Activated naive CD4-positive, alpha-beta T cell treated with anti-CD3 and anti-CD28 coated beads, Interleukin-2, amount 10 ng/mL, durations not matched to agents 7 days and 5 days (primary cell): ENCODE results near the gene HMGB4.

Source experiments
- CTCF ChIA-PET: fragments of 350-600 bp; sonication (Branson Sonifier 250); formaldehyde crosslinking; loops from one replicate; lab custom pipeline; 2021; ENCODE audit warnings: antibody characterized with exemption; lab: Charles Lee
- DNase-seq: peaks from one replicate; pipeline ENCODE4 v3.0.0-alpha.2; 2020
- H3K27ac Mint-ChIP-seq: one replicate; pipeline ENCODE4 v1.8.0; 2021; ENCODE audit warnings: mild to moderate bottlenecking, moderate library complexity, mixed read lengths
- H3K27me3 Mint-ChIP-seq: one replicate; pipeline ENCODE4 v1.8.0; 2021; ENCODE audit warnings: mild to moderate bottlenecking, mixed read lengths
- H3K36me3 Mint-ChIP-seq: one replicate; pipeline ENCODE4 v1.8.0; 2021; ENCODE audit warnings: mixed read lengths
- H3K4me1 Mint-ChIP-seq: one replicate; pipeline ENCODE4 v1.8.0; 2021; ENCODE audit warnings: mixed read lengths
- H3K4me3 Mint-ChIP-seq: one replicate; pipeline ENCODE4 v1.8.0; 2021; ENCODE audit warnings: mild to moderate bottlenecking, moderate library complexity, mixed read lengths
- H3K9me3 Mint-ChIP-seq: one replicate; pipeline ENCODE4 v1.8.0; 2021; ENCODE audit warnings: mixed read lengths

Gene HMGB4

GRCh38 chr1:33895976-33896375, 32.1 kb downstream of the HMGB4 start:
- H3K4me1 Mint-ChIP-seq = no peaks in the 10 kb centered on the region
- H3K4me3 Mint-ChIP-seq = no peak overlapping the region
- H3K27ac Mint-ChIP-seq = no peak overlapping the region
- H3K27me3 Mint-ChIP-seq = peaks cover 3% of the 10 kb centered on the region
- no peaks in the 10 kb centered on the region for H3K9me3 Mint-ChIP-seq
- no peak for DNase-seq
- no peaks in the 10 kb centered on the region for H3K36me3 Mint-ChIP-seq
- CTCF ChIA-PET = no interaction called here

GRCh38 chr1:33897092-33897725, 33.3 kb downstream of the HMGB4 start:
- DNase-seq = no peak
- H3K4me3 Mint-ChIP-seq = no peak overlapping the region
- H3K4me1 Mint-ChIP-seq = no peaks in the 10 kb centered on the region
- H3K27me3 Mint-ChIP-seq = peaks cover 4% of the 10 kb centered on the region
- H3K36me3 Mint-ChIP-seq = no peaks in the 10 kb centered on the region
- CTCF ChIA-PET = no interaction called here
- no peaks in the 10 kb centered on the region for H3K9me3 Mint-ChIP-seq
- H3K27ac Mint-ChIP-seq = no peak overlapping the region

GRCh38 chr1:33898406-33898805, 34.5 kb downstream of the HMGB4 start:
- no peaks in the 10 kb centered on the region for H3K4me1 Mint-ChIP-seq
- no peaks in the 10 kb centered on the region for H3K36me3 Mint-ChIP-seq
- no peak for DNase-seq
- H3K9me3 Mint-ChIP-seq = no peaks in the 10 kb centered on the region
- no peak overlapping the region for H3K27ac Mint-ChIP-seq
- CTCF ChIA-PET = no interaction called here
- H3K4me3 Mint-ChIP-seq = no peak overlapping the region
- peaks cover 11% of the 10 kb centered on the region for H3K27me3 Mint-ChIP-seq

- no peaks in the 10 kb centered on the region for H3K36me3 Mint-ChIP-seq
- CTCF ChIA-PET = no interaction called here
- H3K9me3 Mint-ChIP-seq = no peaks in the 10 kb centered on the region
- H3K4me3 Mint-ChIP-seq = no peak overlapping the region
- H3K4me1 Mint-ChIP-seq = no peaks in the 10 kb centered on the region
- H3K27me3 Mint-ChIP-seq = peaks cover 11% of the 10 kb centered on the region
- no peak overlapping the region for H3K27ac Mint-ChIP-seq
- no peak for DNase-seq
Measured at GRCh38 chr1:33898881-33899280, 35.0 kb downstream of the HMGB4 start.

DNA sequence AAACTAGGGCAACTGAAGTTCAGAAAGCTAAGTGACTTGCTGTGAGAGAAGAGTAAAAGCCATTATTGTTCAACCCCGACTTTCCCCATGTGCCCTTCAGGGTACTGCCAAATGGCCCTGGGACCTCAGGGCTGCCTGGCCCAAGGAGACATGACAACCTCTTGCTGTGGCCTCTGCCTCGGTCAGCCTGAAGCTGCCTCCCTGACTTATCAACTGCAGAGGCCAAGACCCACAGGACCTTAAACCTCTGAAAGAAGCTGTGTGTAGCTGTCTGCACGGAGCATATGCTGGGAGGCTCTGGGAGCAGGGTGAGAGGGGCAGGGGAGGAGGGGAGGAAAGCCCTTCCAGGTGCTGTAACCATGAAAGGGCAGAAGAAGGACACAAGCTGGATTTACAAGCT, 35.9 kb downstream of the HMGB4 start:
- no peak overlapping the region for H3K4me3 Mint-ChIP-seq
- H3K27me3 Mint-ChIP-seq = peaks cover 11% of the 10 kb centered on the region
- DNase-seq = no peak
- no peaks in the 10 kb centered on the region for H3K36me3 Mint-ChIP-seq
- H3K9me3 Mint-ChIP-seq = no peaks in the 10 kb centered on the region
- CTCF ChIA-PET = no interaction called here
- no peaks in the 10 kb centered on the region for H3K4me1 Mint-ChIP-seq
- no peak overlapping the region for H3K27ac Mint-ChIP-seq

DNA sequence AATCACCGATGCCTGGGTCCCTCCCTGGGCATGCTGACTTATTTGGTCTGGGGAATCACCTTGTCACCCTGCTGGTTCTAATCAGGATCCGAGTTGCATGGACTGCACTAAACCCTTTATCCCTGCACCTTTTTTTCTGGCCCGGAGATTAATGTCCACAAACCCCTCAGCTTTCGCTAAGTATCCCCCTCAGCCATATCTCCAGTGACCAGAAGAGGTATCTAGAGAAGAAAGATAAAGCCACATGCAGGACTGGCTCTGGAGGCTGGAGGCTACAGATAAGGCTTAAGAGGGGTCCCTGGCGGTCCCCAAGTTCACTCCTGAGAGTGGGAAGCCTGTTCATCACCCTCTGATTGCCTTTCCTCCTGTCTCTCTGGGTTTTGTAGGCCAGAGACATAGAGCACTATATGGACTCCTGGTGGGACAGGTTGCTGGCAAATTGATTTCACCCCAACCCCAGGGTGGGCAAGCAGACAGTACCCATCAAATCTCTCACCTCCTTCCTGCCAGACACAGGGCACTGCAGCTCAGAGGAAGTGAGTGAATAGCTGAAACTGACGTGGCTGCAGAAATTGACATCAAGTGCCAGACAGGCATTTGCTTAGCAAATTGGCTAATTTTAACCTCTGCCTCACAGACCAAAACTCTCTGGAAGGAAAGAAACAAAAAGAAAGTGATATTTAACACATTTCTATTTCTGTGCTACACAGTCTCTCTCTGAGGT, 38.8 kb downstream of the HMGB4 start:
- Mint-ChIP-seq H3K9me3 (no peaks in the 10 kb centered on the region), H3K4me1 (no peaks in the 10 kb centered on the region), H3K27me3 (peaks cover 11% of the 10 kb centered on the region), H3K4me3 (no peak overlapping the region), H3K27ac (no peak overlapping the region), H3K36me3 (no peaks in the 10 kb centered on the region)
- CTCF ChIA-PET = no interaction called here
- DNase-seq = no peak

DNA sequence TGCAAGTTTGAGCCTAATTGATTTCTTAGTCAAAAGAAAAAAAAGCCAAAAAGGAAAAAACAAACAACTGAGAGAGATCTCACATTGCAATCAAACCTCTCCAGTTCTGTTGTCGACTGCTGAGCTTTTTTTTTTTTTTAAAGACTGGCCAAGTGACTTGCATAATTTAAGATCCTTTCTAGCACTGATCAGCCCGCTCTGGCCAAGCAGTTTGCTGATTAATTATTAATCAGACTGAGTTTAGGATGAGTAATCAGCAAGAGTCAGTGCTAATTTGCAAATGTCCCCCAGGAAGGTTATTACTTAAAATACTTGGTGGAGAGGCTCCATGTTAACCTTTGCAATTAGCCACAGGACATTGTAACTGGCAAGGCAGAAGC, 39.3 kb downstream of the HMGB4 start:
- H3K27me3 Mint-ChIP-seq = peaks cover 11% of the 10 kb centered on the region
- H3K27ac Mint-ChIP-seq = no peak overlapping the region
- H3K4me3 Mint-ChIP-seq = no peak overlapping the region
- H3K4me1 Mint-ChIP-seq = no peaks in the 10 kb centered on the region
- CTCF ChIA-PET = no interaction called here
- H3K9me3 Mint-ChIP-seq = no peaks in the 10 kb centered on the region
- H3K36me3 Mint-ChIP-seq = no peaks in the 10 kb centered on the region
- no peak for DNase-seq

GRCh38 chr1:33905241-33905640, 41.4 kb downstream of the HMGB4 start:
- H3K27me3 Mint-ChIP-seq = peaks cover 12% of the 10 kb centered on the region
- CTCF ChIA-PET = no interaction called here
- no peak overlapping the region for H3K27ac Mint-ChIP-seq
- H3K4me3 Mint-ChIP-seq = no peak overlapping the region
- H3K9me3 Mint-ChIP-seq = no peaks in the 10 kb centered on the region
- DNase-seq = no peak
- no peaks in the 10 kb centered on the region for H3K4me1 Mint-ChIP-seq
- no peaks in the 10 kb centered on the region for H3K36me3 Mint-ChIP-seq

GRCh38 chr1:33906156-33906555, 42.3 kb downstream of the HMGB4 start:
- Mint-ChIP-seq H3K4me3 (no peak overlapping the region), H3K27ac (no peak overlapping the region), H3K9me3 (no peaks in the 10 kb centered on the region), H3K27me3 (peaks cover 12% of the 10 kb centered on the region), H3K4me1 (no peaks in the 10 kb centered on the region), H3K36me3 (no peaks in the 10 kb centered on the region)
- no peak for DNase-seq
- CTCF ChIA-PET = no interaction called here

GRCh38 chr1:33908324-33908956, 44.6 kb downstream of the HMGB4 start:
- DNase-seq = no peak
- H3K4me3 Mint-ChIP-seq = no peak overlapping the region
- CTCF ChIA-PET = interaction anchor here (0.7 kb wide), 1 partner anchor 173 kb away, joined by 3 read pairs; no protein-coding TSS in a partner anchor
- H3K27ac Mint-ChIP-seq = no peak overlapping the region
- no peaks in the 10 kb centered on the region for H3K36me3 Mint-ChIP-seq
- peaks cover 10% of the 10 kb centered on the region for H3K27me3 Mint-ChIP-seq
- no peaks in the 10 kb centered on the region for H3K4me1 Mint-ChIP-seq
- no peaks in the 10 kb centered on the region for H3K9me3 Mint-ChIP-seq
